ENCODE results near the gene PTGR1. TPM values are rescaled to one million over a fixed set of nuclear protein-coding genes. Genes with fewer than 3 reads are reported as not detected.
A peak's percentile ranks its signal among the peaks of the same experiment; 100 is the strongest.

Gene PTGR1
- total and polyA plus RNA-seq, 12 donors = 30.7 to 170 (median 116) TPM

DNA sequence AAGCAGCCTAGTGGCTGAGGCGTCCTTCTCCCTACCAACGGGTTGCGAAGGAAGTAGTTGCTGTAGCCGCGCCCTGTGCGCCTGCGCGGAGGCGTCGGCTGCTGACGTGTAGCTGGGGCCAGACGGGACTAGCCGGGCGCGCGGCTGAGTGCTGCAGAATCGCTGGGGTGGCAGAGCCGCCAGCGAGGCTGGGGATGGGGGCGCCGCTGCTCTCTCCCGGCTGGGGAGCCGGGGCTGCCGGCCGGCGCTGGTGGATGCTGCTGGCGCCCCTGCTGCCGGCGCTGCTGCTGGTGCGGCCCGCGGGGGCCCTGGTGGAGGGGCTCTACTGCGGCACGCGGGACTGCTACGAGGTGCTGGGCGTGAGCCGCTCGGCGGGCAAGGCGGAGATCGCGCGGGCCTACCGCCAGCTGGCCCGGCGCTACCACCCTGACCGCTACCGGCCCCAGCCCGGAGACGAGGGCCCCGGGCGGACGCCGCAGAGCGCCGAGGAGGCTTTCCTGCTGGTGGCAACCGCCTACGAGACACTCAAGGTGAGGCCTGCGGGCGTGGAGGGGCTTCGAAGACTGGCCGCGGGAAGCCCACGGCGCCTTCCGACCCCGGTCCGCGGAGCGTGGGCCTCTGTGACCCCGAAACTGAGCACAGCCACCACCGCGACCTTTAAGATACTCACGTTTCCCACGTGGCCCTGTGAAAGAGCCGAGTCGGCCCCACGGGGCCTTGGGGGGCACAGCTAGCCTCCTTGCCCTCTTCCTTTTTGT lies 31.9 kb upstream of the PTGR1 start, which contains the start of gene DNAJC25:
TSS of gene DNAJC25 (plus strand) at position 121 of the 758 bp plus-strand sequence. CDS start at position 195, 74 bp downstream.
- WGBS, 4 donors = 0% methylated on average over 7 to 79 of the region's 79 CpGs
- peak; percentile 96 to 99 (median 98) for DNase-seq
- intact Hi-C loops (cut with DNase I) = no loop called here
- Histone ChIP-seq H3K4me3 (peak within 1 kb of the TSS; percentile 35 to 99 (median 54)), H3K4me1 (replicated peaks in 1 of 2) (peaks cover 14 to 44% of the 10 kb centered on the region in 2 donors), H3K27ac (peak within 1 kb of the TSS; percentile 16 to 99 (median 88)), H3K36me3 (replicated peaks in 1 of 2) (no peaks in the 10 kb centered on the region), H3K9me3 (replicated peaks in 1 of 3) (no peaks in the 10 kb centered on the region), H3K27me3 (no peaks in the 10 kb centered on the region)
- peak; percentile 99 to 100 for TF ChIP-seq POLR2A (IDR thresholded peaks at IDR 0.05)
- TF ChIP-seq, protein P1, sequence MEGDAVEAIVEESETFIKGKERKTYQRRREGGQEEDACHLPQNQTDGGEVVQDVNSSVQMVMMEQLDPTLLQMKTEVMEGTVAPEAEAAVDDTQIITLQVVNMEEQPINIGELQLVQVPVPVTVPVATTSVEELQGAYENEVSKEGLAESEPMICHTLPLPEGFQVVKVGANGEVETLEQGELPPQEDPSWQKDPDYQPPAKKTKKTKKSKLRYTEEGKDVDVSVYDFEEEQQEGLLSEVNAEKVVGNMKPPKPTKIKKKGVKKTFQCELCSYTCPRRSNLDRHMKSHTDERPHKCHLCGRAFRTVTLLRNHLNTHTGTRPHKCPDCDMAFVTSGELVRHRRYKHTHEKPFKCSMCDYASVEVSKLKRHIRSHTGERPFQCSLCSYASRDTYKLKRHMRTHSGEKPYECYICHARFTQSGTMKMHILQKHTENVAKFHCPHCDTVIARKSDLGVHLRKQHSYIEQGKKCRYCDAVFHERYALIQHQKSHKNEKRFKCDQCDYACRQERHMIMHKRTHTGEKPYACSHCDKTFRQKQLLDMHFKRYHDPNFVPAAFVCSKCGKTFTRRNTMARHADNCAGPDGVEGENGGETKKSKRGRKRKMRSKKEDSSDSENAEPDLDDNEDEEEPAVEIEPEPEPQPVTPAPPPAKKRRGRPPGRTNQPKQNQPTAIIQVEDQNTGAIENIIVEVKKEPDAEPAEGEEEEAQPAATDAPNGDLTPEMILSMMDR (IDR thresholded peaks at IDR 0.05) = no peak

DNA sequence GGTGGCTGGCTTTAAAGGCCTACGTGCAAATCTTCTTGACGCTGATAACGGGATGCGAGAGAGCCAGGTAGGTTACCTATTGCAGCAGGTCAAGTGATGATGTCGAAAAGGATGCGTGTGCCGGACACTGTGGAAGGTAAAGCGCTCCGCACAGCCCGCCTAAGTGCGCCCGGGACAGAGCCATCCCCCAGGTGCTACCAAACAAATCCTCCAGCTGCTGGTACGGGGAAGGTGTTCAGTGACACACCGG lies 31.4 kb upstream of the PTGR1 start:
- intact Hi-C loops (cut with DNase I) = no loop called here
- Histone ChIP-seq H3K36me3 (replicated peaks in 1 of 2) (no peaks in the 10 kb centered on the region), H3K4me1 (replicated peaks in 1 of 2) (peaks cover 14 to 39% of the 10 kb centered on the region in 2 donors), H3K27ac (peak overlapping the region in 2 of 5 donors; percentile 89 to 99), H3K9me3 (replicated peaks in 1 of 3) (no peaks in the 10 kb centered on the region), H3K4me3 (peak overlapping the region in 3 of 4 donors; percentile 35 to 99 (median 59)), H3K27me3 (no peaks in the 10 kb centered on the region)
- TF ChIP-seq POLR2A (IDR thresholded peaks at IDR 0.05) = no peak
- TF ChIP-seq, protein P1 (IDR thresholded peaks at IDR 0.05) = no peak
- 0 to 5% (median 1%) methylated on average over 6 to 14 of the region's 14 CpGs for WGBS, 4 donors
- DNase-seq = no peak

DNA sequence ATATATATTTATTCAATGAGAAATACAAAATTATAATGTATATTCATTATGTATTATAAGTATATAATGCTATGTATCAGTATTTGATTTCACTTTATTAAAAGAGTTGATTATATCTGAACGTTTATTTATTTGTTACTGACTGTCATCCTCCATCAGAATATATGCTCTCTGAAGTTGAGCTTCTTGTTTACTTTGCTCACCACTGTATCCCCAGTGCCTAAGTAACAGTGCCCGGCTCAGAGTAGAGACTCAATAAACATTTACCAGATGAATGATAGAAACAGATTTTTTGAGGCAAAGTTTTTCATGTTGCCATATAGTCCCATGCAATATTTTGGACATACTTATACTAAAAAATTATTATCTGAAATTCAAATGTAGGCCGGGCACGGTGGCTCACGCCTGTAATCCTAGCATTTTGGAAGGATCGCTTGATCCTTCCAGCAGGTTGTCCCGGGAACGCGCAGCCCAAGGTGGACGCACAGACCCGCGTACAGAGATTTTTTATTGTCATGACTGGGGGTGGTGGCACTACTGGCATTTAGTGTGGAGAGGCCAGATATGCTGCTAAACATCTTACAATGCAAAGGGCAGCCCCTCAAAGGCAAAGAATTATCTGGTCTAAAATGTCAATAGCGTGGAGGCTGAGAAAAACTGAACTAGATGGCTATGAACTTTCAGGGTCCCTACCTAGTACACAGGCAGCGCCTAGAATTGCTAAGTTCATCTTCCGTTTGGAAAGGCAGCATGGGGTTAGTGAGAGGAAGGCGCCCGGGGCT lies 30.9 kb upstream of the PTGR1 start:
- no peaks in the 10 kb centered on the region for H3K36me3 ChIP-seq (replicated peaks in 1 of 2)
- DNase-seq = no peak
- H3K4me1 ChIP-seq (replicated peaks in 1 of 2) = peaks cover 14 to 34% of the 10 kb centered on the region in 2 donors
- TF ChIP-seq POLR2A (IDR thresholded peaks at IDR 0.05) = no peak
- TF ChIP-seq, protein P1 (IDR thresholded peaks at IDR 0.05) = no peak
- intact Hi-C loops (cut with DNase I) = no loop called here
- no peaks in the 10 kb centered on the region for H3K27me3 ChIP-seq
- WGBS, 4 donors = 4 to 8% (median 8%) methylated on average over 17 of the region's 17 CpGs
- peak overlapping the region in 3 of 4 donors; percentile 35 to 99 (median 59) for H3K4me3 ChIP-seq
- H3K9me3 ChIP-seq (replicated peaks in 1 of 3) = no peaks in the 10 kb centered on the region
- H3K27ac ChIP-seq = peak overlapping the region in 2 of 5 donors; percentile 89 to 99

DNA sequence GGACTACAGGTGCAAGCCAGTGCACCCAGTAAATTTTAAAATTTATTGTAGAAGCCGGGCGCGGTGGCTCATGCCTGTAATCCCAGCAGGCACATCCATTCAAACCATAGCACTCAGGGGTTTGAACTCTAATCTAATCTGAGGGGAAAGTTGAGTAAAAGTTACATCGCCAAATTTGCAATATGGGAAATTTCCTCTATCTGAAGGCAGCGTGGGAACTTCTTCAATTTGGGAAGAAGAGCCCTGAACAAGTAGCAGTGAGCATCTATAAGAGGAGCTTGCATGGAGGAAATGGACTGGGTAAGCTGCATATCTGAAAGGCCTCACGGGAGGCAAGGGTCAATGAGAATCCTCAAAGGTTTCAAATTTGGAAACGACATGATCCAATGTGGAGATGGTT lies 29.0 kb upstream of the PTGR1 start:
- Histone ChIP-seq H3K4me1 (replicated peaks in 1 of 2) (peaks cover 15 to 21% of the 10 kb centered on the region in 2 donors), H3K36me3 (replicated peaks in 1 of 2) (no peaks in the 10 kb centered on the region), H3K9me3 (replicated peaks in 1 of 3) (no peaks in the 10 kb centered on the region), H3K27ac (no peak overlapping the region), H3K4me3 (no peak overlapping the region), H3K27me3 (no peaks in the 10 kb centered on the region)
- TF ChIP-seq POLR2A (IDR thresholded peaks at IDR 0.05) = no peak
- TF ChIP-seq, protein P1 (IDR thresholded peaks at IDR 0.05) = no peak
- WGBS, 4 donors = 87 to 95% (median 89%) methylated on average over 7 of the region's 7 CpGs
- intact Hi-C loops (cut with DNase I) = no loop called here
- DNase-seq = no peak

Data from adrenal gland (tissue), 12 donors.